HepG2 (cell line): Measurements from ENCODE around the gene IER5L. TPM values are rescaled to one million over a fixed set of nuclear protein-coding genes. Genes with fewer than 3 reads are reported as not detected.
A peak's percentile ranks its signal among the peaks of the same experiment; 100 is the strongest.

Source experiments
- AKAP8 ChIP-seq: sonication (generic); formaldehyde crosslinking; IDR thresholded peaks from 2 replicates; pipeline ENCODE4 v1.5.1; 2020; ENCODE audit warnings: mild to moderate bottlenecking, missing genetic modification reagents
- CEBPZ ChIP-seq: IDR thresholded peaks from 2 replicates; pipeline ENCODE4 v1.6.1; 2012; ENCODE audit warnings: low read length, improper control_type of control experiment
- GATAD1 ChIP-seq: IDR thresholded peaks from 2 replicates; pipeline ENCODE4 v1.6.1; 2016; ENCODE audit warnings: missing genetic modification reagents, missing compliant biosample characterization
- GLMP ChIP-seq: sonication (generic); formaldehyde crosslinking; IDR thresholded peaks from 2 replicates; pipeline ENCODE4 v1.9.0; 2021; ENCODE audit warnings: missing genetic modification reagents, mild to moderate bottlenecking, borderline replicate concordance
- GPN1 ChIP-seq: sonication (generic); formaldehyde crosslinking; IDR thresholded peaks from 2 replicates; pipeline ENCODE4 v1.5.1; 2020; ENCODE audit warnings: missing genetic modification reagents, borderline replicate concordance
- HDAC1 ChIP-seq: sonication (generic); formaldehyde crosslinking; IDR thresholded peaks from 2 replicates; pipeline ENCODE4 v1.5.1; 2020; ENCODE audit warnings: mild to moderate bottlenecking, missing genetic modification reagents
- HOMEZ ChIP-seq: IDR thresholded peaks from 2 replicates; pipeline ENCODE4 v1.6.1; 2016; ENCODE audit warnings: low read depth
- HOXD1 ChIP-seq: sonication (generic); formaldehyde crosslinking; IDR thresholded peaks from 2 replicates; pipeline ENCODE4 v1.5.0; 2020; ENCODE audit warnings: missing genetic modification reagents
- MAF1 ChIP-seq: sonication (generic); formaldehyde crosslinking; IDR thresholded peaks from 2 replicates; pipeline ENCODE4 v1.5.0; 2020; ENCODE audit warnings: missing genetic modification reagents, borderline replicate concordance
- MATR3 ChIP-seq: sonication (generic); formaldehyde crosslinking; IDR thresholded peaks from 2 replicates; pipeline ENCODE4 v1.4.0; 2020; ENCODE audit warnings: missing genetic modification reagents
- NFIC ChIP-seq: IDR thresholded peaks from 2 replicates; pipeline ENCODE4 v1.6.1; 2012; ENCODE audit warnings: mild to moderate bottlenecking, low read length, inconsistent platforms
- SP1 ChIP-seq, 2 experiments: fragments of 450-650 bp in 1 of 2; sonication (generic) in 1 of 2; formaldehyde crosslinking in 1 of 2; IDR thresholded peaks; 2 replicates each; pipeline versions ENCODE4 v1.4.0 to v1.6.1; 2016 to 2020; ENCODE audit warnings: missing genetic modification reagents in 1 of 2
- SPEN ChIP-seq: sonication (generic); formaldehyde crosslinking; IDR thresholded peaks from 2 replicates; pipeline ENCODE4 v1.5.1; 2020; ENCODE audit warnings: low read depth, mild to moderate bottlenecking, missing genetic modification reagents
- SRSF1 ChIP-seq: fragments of 200-400 bp; formaldehyde crosslinking; optimal IDR thresholded peaks from 2 replicates; pipeline ENCODE3; 2017; ENCODE audit warnings: mild to moderate bottlenecking, low read depth, low read length, moderate library complexity
- SRSF9 ChIP-seq: fragments of 200-400 bp; formaldehyde crosslinking; IDR thresholded peaks from 2 replicates; pipeline ENCODE4 v1.6.1; 2018; ENCODE audit warnings: borderline replicate concordance, mild to moderate bottlenecking, low read depth, low read length; ENCODE audit not compliant: insufficient read depth, poor library complexity, severe bottlenecking
- TBX2 ChIP-seq: sonication (generic); formaldehyde crosslinking; IDR thresholded peaks from 2 replicates; pipeline ENCODE4 v1.5.0; 2020; ENCODE audit warnings: missing genetic modification reagents, mild to moderate bottlenecking, borderline replicate concordance
- ZBTB7A ChIP-seq: sonication (generic); formaldehyde crosslinking; IDR thresholded peaks from 2 replicates; pipeline ENCODE4 v1.8.0; 2022; ENCODE audit warnings: mild to moderate bottlenecking, missing genetic modification reagents
- ZKSCAN5 ChIP-seq: sonication (generic); formaldehyde crosslinking; IDR thresholded peaks from 2 replicates; pipeline ENCODE4 v1.5.1; 2020; ENCODE audit warnings: mild to moderate bottlenecking, missing genetic modification reagents
- ZNF34 ChIP-seq: sonication (generic); formaldehyde crosslinking; IDR thresholded peaks from 2 replicates; pipeline ENCODE4 v1.4.0; 2020; ENCODE audit warnings: mild to moderate bottlenecking, missing genetic modification reagents, borderline replicate concordance
- ZNF569 ChIP-seq: sonication (generic); formaldehyde crosslinking; IDR thresholded peaks from 2 replicates; pipeline ENCODE4 v1.5.0; 2020; ENCODE audit warnings: mild to moderate bottlenecking, missing genetic modification reagents, moderate library complexity, borderline replicate concordance
- ZNF747 ChIP-seq: sonication (generic); formaldehyde crosslinking; IDR thresholded peaks from 2 replicates; pipeline ENCODE4 v1.8.1; 2023; ENCODE audit warnings: missing genetic modification reagents, mild to moderate bottlenecking, borderline replicate concordance
- polyA plus RNA-seq, 8 experiments: library from polyadenylated mRNA; depleted of rRNA in 3 of 8; stranded (reverse) in 7 of 8; unstranded in 1 of 8; fragments of >200 nt; fragmentation: Illumina TruSeq in 4 of 8; extraction: Trizol in 4 of 8; gene quantifications; 2 replicates each; pipeline versions ENCODE4 v1.2.1 to v1.2.3, GENCODE V29; 2011 to 2016; ENCODE audit warnings: low read depth in 4 of 8, missing spikeins in 1 of 8, mixed read lengths in 1 of 8; ENCODE audit not compliant: insufficient read depth in 1 of 8
- total RNA-seq, 5 experiments: library from RNA; depleted of rRNA; stranded (reverse); fragments of >200 nt; fragmentation: Illumina TruSeq; extraction: Trizol; gene quantifications; 2 replicates each; pipeline ENCODE4 v1.2.3, GENCODE V29; 2016; ENCODE audit warnings: low read depth in 1 of 5

IER5L gene
- total and polyA plus RNA-seq, 2 of the 13 experiments (the other 11 are each of a cell fraction or from before 2014, with no cell fraction given) = 1.8 to 3.3 TPM

- no peak for TF ChIP-seq GPN1 (CRISPR knock-in tag)
- no peak for TF ChIP-seq AKAP8 (CRISPR knock-in tag)
- TF ChIP-seq ZNF34 (CRISPR knock-in tag) = no peak
- TF ChIP-seq GATAD1 (CRISPR knock-in tag) = 0 out of 2 replicates have a peak, but pooled peaks have one; percentile 29
- no peak for TF ChIP-seq CEBPZ
- TF ChIP-seq HDAC1 (CRISPR knock-in tag) = peak; percentile 49; the same call in 1 of the 2 replicates
- TF ChIP-seq HOXD1 = no peak
- no peak for TF ChIP-seq MAF1
- TF ChIP-seq SPEN (CRISPR knock-in tag) = peak; percentile 20; the same call in 1 of the 2 replicates
- TF ChIP-seq TBX2 (CRISPR knock-in tag) = no peak
- TF ChIP-seq SRSF9 = no peak
- no peak for TF ChIP-seq HOMEZ
- peak; percentile 39; the same call in 1 of the 2 replicates for TF ChIP-seq ZBTB7A (CRISPR knock-in tag)
- TF ChIP-seq SP1 (IDR thresholded peaks at IDR 0.05) = no peak
- TF ChIP-seq SP1 (CRISPR knock-in tag; IDR thresholded peaks at IDR 0.05) = peak; percentile 37; the same call in 1 of the 2 replicates
- no peak for TF ChIP-seq GLMP (CRISPR knock-in tag)
- no peak for TF ChIP-seq ZNF747 (CRISPR knock-in tag)
- TF ChIP-seq MATR3 = no peak
- TF ChIP-seq SRSF1 = no peak
- no peak for TF ChIP-seq ZKSCAN5 (CRISPR knock-in tag)
- no peak for TF ChIP-seq NFIC
- no peak for TF ChIP-seq ZNF569 (CRISPR knock-in tag)
Measured at GRCh38 chr9:129175825-129176633, 2.0 kb downstream of the IER5L start (continued).
